ENCODE results near the gene FAM20C.
"Not testable (repeated sequence)": the region's sequence is repeated elsewhere in the genome, so short reads cannot be mapped to it uniquely, and the experiment has no call there.

FAM20C gene

GRCh38 chr7:193481-194251 is 1.3 kb downstream of the FAM20C start:
- no peak for FAIRE-seq

GRCh38 chr7:194252-195009 is 2.1 kb downstream of the FAM20C start:
- no peak for FAIRE-seq

- FAIRE-seq: no peak
Observed at GRCh38 chr7:195010-195829, 2.8 kb downstream of the FAM20C start.

GRCh38 chr7:195830-196128 is 3.4 kb downstream of the FAM20C start:
- no peak for FAIRE-seq

GRCh38 chr7:196283-196682 is 3.9 kb downstream of the FAM20C start:
- FAIRE-seq: no peak

- FAIRE-seq: no peak
Observed at GRCh38 chr7:196778-197321, 4.5 kb downstream of the FAM20C start.

GRCh38 chr7:197413-198335 is 5.3 kb downstream of the FAM20C start:
- no peak for FAIRE-seq

- no peak for FAIRE-seq
Observed at GRCh38 chr7:199483-200249, 7.3 kb downstream of the FAM20C start.

- no peak for FAIRE-seq
Observed at GRCh38 chr7:200290-200689, 7.9 kb downstream of the FAM20C start.

- FAIRE-seq: no peak
Observed at GRCh38 chr7:200704-201103, 8.3 kb downstream of the FAM20C start.

- FAIRE-seq: no peak
Observed at GRCh38 chr7:204326-204725, 12.0 kb downstream of the FAM20C start.

- FAIRE-seq: no peak
Observed at GRCh38 chr7:205115-206010, 13.0 kb downstream of the FAM20C start.

- FAIRE-seq: not testable (repeated sequence)
Observed at GRCh38 chr7:206351-206750, 14.0 kb downstream of the FAM20C start.

GRCh38 chr7:207418-208129 is 15.2 kb downstream of the FAM20C start:
- no peak for FAIRE-seq

- no peak for FAIRE-seq
Observed at GRCh38 chr7:208130-208673, 15.8 kb downstream of the FAM20C start.

GRCh38 chr7:208816-209215 is 16.4 kb downstream of the FAM20C start:
- FAIRE-seq: no peak

GRCh38 chr7:209416-209815 is 17.0 kb downstream of the FAM20C start:
- no peak for FAIRE-seq

GRCh38 chr7:209906-210305 is 17.5 kb downstream of the FAM20C start:
- FAIRE-seq: no peak

- no peak for FAIRE-seq
Observed at GRCh38 chr7:210401-210925, 18.1 kb downstream of the FAM20C start.

All from A204.1 (cell line).